GM18870 (cell line): ENCODE data around the gene SLC34A3.

Experiments used
- ATAC-seq: cut with Tn5 transposase; IDR thresholded peaks from one replicate; pipeline ENCODE4 v1.9.1; 2021; ENCODE audit warnings: moderate library complexity; ENCODE audit not compliant: unreplicated experiment

SLC34A3 gene

DNA sequence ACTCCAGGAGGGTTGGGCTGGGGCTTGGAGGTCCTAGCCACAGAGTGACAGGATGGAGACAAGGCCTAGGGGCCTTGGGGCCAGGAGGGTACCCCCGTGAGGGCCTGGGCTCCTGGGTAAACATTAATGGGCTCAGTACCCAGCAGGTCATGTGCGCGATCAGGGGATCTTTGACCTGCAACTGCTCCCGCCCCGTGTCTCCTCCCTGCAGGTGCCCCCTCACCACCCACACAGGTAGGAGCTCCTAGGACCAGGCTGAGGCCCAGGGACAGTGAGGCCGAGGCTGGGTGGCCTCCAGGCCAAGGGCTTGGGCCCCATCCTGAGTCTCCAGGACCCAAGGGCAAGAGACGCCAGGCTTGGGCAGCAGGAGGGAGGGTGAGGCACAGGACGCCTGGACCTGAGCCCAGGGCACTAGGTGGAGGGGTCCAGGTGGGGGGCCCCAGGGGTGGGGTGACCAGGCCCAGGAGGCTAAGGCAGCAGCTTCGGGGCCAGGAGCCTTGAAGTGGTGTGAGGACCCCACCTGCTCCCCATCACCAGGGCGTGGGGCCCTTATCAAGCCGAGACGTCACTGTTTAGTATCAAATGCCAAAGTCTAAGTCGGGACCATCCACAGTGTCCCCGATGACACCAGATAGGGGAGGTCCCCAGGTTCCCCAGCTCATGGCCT is at the start of gene SLC34A3:
SLC34A3 (plus strand) TSS at position 197 of the 667 bp plus-strand sequence. CDS start 802 bp downstream, outside the sequence.
- no peak for ATAC-seq

DNA sequence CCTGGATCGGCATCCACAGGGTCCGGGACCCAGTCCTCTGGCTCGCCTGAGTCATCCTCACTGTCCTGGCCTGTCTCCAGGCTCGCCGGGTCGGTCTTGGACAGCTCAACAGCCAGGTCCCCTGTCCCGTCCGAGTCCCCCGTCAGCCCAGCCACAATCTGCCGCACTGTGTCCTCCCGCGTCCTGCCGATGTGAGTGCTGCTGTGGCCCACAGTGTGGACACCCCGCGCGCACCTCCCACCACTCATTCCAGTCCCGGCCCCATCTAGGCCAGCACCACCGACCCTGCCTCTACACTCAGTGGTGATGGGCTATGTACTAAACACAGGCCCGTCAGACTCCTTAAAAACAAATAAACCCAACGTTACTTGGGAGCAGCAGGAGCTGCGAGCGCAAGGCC is 49.0 kb upstream of the SLC34A3 start:
- no peak for ATAC-seq

DNA sequence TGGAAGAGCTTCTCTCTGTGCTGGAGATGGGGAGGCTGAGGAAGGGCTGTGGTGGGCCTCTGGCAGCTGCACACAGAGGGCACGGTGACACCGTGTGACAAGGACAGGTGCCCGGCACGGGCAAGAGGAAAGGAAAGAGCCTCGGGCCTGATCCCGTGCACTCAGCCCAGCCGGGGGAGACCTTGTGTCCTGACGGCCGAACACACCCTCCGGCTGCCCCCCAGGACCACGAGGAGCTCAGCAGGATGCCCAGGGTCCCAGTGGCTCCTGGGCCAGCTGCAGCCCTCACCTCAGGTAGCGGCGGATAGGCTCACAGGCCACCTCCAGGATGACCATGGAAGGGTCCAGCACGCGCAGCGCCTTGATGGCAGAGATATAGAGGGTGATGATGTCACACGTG is 47.9 kb upstream of the SLC34A3 start:
- no peak for ATAC-seq

DNA sequence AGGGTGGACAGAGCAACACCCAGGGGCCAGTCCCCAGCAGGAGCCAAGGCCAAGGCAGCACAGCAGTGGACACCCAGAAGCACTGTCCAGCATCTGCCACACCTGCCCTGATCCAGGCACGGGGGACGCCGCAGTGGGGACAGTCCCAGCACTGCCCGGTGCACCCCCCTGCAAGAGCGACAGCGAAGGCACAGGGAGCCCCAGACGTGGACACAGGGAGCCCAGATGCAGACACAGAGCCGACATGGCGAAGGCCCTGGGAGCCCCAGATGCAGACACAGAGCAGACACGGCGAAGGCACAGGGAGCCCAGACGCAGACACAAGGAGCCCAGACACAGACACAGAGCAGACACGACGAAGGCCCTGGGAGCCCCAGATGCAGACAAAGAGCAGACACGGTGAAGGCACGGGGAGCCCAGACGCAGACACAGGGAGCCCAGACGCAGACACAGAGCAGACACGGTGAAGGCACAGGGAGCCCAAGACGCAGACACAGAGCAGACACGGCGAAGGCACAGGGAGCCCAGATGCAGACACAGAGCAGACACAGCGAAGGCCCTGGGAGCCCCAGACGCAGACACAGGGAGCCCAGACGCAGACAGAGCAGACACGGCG is 46.6 kb upstream of the SLC34A3 start:
- no peak for ATAC-seq

DNA sequence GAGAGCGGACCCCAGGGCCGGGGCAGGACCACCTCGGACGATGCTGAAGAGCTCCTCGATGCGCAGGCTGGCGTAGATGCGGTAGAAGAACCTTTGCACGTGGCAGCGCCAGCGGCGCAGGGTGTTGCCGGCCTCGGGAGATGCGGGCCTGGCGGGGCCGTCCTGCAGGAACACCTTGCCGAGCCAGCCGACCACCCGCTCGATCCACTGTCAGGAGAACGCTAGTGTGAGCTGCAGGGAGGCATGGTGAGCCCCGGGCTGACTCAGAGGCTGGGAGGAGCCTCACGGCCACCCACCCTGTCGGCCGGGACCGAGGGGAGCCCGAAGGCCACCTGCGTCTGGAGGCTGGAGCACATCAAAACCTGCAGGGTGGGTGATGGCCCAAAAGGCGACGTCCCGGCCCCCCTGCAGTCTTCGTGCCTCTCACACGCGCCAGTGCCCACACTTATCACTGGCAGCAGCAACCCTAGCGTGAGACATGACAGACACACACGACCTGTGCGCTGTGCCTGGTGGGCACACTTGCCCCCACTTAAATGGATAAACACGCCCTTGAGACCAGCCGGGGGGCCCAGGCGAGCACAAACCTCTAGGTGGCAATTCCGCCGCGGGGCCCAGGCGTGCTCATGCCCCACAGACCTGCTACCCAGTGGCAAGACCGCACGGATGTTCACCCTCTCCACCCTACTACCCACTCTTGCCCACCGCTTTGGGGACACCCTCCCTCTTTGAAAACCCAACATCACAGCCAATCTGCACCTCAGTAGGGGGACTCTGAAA is 45.6 kb upstream of the SLC34A3 start:
- no peak for ATAC-seq

DNA sequence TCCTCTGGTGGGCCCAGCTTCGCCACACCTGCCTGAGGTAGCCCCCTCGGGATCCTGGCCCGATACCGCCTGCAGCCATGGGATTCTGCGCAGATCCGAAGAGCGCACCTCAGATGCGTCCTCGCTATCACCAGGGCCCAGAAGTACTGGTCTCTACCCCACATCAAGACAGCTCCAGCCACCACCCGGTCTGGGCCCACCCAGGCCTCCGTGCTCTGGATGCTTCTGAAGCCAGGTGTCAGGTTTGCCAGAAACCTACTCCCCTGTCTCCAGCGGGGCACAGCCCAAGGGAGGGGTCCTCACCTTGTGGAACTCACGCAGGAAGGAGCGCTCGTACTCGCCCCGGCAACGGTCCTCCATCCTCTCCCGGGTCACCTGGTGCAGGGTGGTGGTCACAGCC is 44.8 kb upstream of the SLC34A3 start:
- no peak for ATAC-seq

DNA sequence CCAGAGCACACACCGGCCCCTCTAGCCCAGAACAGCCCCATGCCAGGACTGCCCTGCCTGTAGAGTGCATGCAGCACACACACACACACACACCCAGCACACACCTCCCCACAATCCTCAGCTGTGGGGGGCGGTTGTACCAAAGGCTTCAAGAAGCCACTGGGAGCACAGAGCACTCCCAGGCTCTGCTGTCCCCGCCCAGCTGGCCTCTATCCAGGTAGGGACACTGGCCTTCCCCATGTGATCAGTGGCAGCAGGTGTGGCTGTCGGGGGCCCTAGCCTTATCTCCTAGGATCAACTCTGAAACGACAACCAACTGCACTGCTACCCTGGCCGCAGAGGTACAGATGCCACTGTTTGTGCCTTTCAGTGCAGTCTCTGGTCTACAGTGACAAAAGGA is 44.3 kb upstream of the SLC34A3 start:
- no peak for ATAC-seq

DNA sequence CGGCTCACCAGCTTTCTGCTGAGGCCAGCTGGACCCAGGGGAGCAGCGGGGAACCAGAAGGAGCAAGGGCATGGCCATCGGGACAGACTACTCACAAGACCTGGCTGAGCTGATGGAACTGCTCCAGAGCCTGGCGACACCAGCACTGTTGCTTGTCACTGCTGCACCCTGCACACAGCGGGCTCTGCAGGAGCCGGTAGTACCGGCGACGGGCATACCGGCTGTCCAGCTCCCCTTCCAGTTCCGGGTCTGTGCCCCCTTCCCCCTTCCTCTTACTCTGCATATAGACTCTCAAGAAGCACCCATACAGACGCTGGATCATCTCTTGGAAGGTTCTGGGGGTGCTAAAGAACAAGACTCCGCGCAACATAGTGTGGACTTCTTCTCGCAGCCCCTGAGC is 43.3 kb upstream of the SLC34A3 start:
- ATAC-seq: no peak

DNA sequence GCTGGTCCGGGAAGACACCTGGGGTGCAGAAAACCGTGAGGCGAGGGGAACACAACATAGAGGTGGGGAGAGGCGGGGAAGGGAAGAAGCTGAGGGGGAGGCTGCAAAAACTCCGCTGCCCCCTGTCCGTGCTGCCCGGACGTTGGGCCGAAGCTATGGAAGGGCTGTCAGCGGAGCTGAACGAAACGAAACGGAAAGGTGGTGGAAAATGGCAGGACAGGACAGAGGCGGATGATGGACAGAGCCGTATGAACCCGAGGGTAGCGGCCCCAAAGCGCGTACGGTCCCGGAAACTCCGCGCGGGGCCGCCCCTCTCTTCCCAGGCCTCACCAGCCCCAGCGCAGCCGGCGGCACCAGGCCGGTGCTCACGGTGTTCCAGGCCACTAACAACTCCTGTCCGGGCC is 42.6 kb upstream of the SLC34A3 start:
- no peak for ATAC-seq

DNA sequence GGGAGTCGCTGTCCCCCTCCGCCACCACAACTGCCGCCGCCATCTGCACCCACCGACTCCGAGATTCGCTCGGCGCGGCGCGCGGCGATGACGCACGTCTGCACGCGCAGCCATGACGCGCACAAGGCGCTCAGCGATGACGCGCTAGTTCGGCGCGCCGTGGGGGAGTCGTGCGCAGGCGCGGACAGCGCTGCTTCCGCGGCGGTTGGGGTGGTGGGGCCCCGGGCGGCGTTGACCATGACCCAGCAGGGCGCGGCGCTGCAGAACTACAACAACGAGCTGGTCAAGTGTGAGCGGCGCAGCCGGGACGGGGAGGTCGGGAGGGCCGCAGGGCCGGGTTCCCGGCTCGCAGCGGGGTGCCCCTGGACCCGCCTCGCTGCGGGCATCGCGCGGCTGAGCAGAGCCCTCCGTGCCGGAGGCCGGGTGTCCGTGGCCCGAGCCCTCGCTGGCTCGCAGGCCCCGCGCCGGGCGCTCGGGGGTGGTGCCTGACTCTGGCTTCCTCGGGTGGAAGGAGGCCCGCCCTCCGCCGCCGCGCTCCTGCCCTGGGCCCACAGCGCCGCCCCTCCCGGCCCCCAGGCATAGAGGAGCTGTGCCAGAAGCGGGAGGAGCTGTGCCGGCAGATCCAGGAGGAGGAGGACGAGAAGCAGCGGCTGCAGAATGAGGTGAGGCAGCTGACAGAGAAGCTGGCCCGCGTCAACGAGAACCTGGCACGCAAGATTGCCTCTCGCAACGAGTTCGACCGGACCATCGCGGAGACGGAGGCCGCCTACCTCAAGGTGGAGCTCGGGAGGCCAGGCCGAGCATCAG is 42.0 kb upstream of the SLC34A3 start, which contains the start of the genes ANAPC2 and SSNA1:
ANAPC2 (minus strand) TSS at position 71 of the 807 bp plus-strand sequence; CDS start at position 43, 28 bp downstream.
SSNA1 (plus strand) TSS at position 187 of the 807 bp plus-strand sequence; CDS start at position 238, 51 bp downstream.
- ATAC-seq: peak; percentile 84

DNA sequence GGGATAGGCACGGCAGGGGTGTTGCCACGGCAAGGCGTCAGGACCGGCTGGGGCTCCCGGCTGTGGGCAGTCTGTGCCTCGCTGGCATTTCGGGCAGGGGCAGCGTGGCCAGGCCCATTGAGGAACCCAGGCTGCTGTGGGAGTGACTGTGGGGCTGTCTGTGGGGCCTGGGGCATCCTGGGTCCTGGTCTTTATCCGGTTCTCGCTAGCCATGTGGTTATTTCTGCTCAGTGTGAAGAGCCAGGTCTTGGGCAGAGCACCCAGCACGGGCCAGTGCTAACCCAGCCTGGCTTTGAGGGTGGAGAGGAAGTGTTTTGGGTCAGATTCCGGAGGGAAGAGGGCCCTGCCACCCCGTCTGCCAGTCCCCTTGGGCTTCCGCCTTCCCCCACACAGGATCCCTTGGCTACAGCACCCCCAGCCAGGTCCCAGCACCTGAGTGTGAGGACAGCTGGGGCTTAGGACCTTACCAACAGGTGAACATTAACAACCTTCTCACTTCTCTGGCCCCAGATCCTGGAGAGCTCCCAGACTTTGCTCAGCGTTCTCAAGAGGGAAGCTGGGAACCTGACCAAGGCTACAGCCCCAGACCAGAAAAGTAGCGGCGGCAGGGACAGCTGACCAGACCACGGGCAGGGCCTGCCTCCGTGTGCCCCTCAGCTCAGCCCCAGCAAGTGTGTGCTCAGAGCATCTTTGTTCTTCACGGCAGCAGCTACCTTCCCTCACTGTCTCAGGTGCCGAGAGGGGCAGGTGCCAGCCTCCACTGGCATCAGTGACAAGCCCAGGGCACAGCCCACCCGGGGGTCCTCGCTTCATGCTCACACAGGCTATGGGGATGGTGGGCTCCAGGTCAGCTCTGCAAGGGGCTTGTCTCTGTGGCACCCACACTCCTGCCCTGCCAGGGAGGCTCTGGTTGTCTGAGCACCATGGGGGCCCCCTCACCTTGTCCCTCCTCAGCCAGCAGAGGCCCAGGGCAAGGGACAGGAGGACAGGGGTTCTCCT is 41.1 kb upstream of the SLC34A3 start:
- no peak for ATAC-seq

DNA sequence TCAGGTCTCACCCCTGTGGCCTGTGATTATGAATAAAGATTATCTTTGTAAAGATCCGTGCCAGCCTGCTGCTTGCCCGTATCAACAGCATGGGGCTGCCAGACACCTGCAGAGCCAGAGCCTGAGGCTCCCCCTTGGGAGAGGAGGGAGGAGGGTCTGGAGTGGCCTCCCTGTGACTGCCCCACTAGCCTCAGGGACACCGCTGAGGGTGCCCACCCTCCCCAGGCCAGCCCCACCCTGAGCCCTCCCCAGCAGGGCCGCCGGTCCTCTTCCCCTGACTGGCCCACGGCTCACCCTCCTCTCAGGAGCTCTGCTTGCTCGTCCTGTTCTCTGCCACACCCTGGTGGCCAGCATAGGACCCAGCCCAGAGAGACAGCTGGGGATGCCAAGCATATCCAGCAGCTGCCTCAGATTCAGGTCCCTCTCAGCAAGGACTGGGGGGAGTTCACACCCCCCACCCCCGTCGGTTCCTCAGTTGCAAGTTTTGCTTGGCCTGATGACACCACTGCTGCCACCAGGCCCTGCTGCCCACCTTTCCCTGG is 40.3 kb upstream of the SLC34A3 start:
- no peak for ATAC-seq

DNA sequence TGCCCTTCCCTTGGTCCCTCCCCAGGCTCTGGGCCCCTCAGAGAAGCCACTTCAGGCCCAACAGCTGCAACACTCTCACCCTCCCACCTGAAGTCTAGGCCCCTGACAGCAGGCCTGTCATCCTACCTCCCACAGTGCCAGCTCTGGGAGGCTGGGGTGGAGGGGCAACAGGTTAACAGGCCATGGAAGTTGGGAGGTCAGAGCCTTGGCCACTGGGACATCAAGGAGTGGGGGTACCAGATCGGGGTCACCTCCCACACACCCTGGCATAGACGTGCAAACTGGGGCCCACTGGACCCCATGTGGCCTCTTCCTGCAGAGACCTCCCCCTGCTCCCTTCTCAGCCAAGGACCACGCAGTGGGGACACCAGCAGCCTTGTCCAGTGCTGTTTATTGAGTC is 39.5 kb upstream of the SLC34A3 start:
- ATAC-seq: no peak

DNA sequence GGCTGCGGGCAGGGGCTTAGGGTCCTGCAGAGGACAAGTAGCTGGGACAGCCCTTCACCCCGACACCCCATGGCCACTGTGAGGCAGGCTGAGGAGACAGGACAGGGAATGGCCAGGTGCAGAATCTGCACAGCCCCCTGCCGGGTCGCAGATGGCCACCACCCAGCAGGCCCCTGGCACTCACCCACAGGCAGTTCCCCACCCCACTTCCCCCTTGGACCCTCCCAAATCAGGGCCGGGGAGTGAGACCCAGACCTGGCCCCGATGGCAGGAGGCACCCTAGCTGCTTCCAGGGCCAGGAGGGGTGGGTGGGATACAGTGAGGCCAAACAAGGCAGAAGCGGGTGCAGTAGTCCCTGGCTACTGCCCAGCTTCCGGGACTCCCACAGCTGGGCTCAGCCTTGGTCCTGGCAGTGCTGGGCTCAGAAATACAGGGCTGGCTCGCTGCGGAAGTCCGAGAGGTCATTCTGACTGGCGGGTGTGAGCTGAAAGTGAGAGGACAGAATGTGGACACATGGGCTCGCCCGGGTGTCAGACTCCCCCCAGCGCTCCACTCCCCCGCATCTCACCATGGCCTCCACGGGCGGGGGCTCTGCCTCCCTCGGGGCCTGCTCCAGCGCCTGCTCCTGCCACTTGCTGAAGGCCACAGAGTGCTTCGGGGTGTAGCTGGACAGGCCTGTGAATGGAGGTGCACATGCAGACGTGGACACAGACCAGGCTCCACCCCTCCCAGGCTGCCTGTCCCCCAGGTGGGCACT is 38.8 kb upstream of the SLC34A3 start:
- ATAC-seq: no peak

DNA sequence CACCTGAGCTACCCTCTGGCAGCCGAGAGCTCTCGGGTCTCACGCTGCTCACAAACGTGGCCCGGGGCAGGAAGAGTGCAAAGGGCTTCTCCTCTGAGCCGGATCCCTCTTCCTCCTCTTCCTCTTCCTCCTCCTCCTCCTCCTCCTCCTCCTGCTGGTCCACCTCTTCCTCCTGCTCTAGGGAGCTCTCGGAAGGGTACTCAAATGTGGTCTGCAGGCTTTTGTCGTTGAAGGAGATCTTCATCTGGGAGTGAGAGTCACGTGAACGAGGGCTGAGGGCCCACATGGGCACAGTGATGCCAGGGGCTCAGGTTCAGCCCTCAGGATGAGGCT is 38.3 kb upstream of the SLC34A3 start:
- no peak for ATAC-seq

DNA sequence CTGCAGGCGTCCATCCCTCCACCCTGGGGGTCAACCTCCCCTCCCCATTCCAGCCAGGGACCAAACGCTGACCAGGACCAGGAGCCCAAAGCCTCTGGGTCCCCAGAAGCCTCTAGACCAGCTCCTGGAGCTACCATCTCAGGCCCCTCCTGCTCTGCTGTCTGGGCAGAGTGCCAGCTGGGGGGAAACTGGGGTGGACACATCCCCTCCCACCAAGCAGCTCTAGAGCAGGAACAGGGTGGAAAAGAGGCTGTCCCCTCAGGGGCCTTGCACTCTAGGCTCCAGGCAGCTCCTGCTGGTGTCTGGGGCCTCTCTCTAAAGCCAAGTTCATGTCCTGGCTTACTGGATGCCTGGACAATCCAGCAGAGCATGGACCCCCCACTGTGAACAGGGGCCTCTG is 37.8 kb upstream of the SLC34A3 start:
- no peak for ATAC-seq

DNA sequence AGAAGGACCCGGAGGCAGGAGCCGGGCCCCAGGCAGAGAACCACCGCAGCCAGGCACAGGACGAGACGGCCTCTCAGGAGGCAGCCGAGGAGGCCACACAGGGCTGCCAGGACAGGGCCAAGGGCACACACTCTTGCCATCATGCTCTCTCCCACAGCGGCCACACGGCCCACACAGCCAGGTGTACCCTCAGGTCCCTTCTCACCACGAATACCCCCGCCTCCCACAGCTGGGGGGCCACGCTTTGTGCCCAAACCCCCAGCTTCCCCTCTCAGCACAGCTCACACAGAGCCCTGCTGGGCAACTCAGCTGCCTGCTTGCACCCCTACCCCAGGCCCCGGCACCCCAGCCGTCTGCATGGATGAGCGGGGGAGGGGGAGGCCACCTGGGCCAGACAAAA is 36.9 kb upstream of the SLC34A3 start:
- no peak for ATAC-seq

DNA sequence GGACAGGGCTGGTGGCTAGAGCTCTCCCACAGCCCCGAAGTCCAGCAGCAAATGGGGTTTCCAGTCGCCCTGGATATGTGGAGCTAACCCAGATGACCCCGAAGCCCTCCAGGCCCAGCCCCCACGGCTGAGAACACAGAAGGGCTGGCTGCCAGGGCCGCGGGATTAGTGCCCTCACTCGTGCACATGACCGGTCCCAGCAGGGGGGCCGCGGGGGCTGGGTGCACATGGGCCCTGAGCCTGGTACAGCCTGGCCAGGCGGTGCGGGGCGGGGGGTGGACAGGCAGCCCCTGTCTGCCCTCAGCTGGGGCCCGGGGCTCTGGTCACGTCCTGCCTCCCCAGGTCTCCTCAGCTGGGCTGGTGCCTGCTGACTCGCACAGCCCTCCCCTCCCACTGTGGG is 36.3 kb upstream of the SLC34A3 start:
- no peak for ATAC-seq

DNA sequence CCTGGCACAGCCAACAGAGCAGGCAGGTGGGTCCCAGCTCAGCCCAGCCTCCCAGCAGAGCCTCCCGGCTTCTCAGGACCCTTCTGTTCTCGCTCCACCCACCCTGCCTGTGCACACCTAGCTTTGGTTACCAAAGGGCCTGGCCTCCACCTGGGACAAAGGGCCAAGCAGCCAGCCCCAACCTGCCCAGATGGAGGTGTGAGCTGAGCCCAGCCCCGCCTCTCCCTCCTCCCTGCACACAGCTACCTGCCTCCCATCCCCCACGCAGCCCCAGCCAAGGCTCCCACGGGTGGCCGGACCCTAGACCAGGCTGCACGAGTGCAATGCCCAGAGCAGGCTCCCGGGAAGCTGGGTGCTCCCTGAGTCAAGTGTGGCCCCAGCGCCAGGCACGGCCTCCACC is 35.8 kb upstream of the SLC34A3 start:
- ATAC-seq: no peak
